ENCODE data around the gene KCNV2.

DNA sequence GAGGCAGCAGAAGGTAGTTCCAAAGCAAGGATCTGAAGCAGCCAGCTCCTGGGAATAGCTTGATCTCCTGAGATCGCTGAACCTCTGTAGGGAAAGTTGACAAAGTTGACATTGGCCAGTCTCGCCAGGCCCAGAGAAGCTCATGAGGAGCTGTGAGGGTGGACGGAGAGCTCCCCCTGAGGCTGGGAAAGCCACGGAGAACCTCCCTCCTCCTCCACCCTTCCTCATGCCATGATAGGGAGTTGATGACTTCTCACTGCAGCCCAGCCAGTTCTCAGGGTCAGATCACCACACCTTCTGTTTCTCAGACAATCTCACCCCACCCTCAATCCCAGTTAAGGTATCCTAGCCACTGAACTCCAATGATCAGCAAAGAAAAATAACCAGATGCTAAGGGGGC, 30.4 kb upstream of the KCNV2 start:
- TF ChIP-seq, protein P1, sequence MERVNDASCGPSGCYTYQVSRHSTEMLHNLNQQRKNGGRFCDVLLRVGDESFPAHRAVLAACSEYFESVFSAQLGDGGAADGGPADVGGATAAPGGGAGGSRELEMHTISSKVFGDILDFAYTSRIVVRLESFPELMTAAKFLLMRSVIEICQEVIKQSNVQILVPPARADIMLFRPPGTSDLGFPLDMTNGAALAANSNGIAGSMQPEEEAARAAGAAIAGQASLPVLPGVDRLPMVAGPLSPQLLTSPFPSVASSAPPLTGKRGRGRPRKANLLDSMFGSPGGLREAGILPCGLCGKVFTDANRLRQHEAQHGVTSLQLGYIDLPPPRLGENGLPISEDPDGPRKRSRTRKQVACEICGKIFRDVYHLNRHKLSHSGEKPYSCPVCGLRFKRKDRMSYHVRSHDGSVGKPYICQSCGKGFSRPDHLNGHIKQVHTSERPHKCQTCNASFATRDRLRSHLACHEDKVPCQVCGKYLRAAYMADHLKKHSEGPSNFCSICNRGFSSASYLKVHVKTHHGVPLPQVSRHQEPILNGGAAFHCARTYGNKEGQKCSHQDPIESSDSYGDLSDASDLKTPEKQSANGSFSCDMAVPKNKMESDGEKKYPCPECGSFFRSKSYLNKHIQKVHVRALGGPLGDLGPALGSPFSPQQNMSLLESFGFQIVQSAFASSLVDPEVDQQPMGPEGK (CRISPR knock-in tag; IDR thresholded peaks at IDR 0.05; ENCODE audit: borderline replicate concordance) = no peak
- TF ChIP-seq OSR1 (CRISPR knock-in tag; IDR thresholded peaks at IDR 0.05) (no peak), CREB5 (CRISPR knock-in tag; IDR thresholded peaks at IDR 0.05; ENCODE audit: low read depth) (no peak), SNAI2 (CRISPR knock-in tag; IDR thresholded peaks at IDR 0.05) (no peak), CSRNP3 (CRISPR knock-in tag; IDR thresholded peaks at IDR 0.05) (no peak), BACH2 (CRISPR knock-in tag; IDR thresholded peaks at IDR 0.05; ENCODE audit: borderline replicate concordance) (no peak)
